Measurements from ENCODE around the gene ACAP1.
"Not testable (repeated sequence)": the region's sequence is repeated elsewhere in the genome, so short reads cannot be mapped to it uniquely, and the experiment has no call there.

Gene ACAP1

GRCh38 chr17:7329997-7330637 is 6.2 kb upstream of the ACAP1 start:
- DNase-seq = peak; percentile 95

- DNase-seq = no peak
Measured at GRCh38 chr17:7330638-7331015, 5.7 kb upstream of the ACAP1 start.

GRCh38 chr17:7332111-7332510 is 4.2 kb upstream of the ACAP1 start:
- peak; percentile 53 for DNase-seq

GRCh38 chr17:7332600-7333069 is 3.7 kb upstream of the ACAP1 start:
- peak; percentile 93 for DNase-seq

- no peak for DNase-seq
Measured at GRCh38 chr17:7334938-7335538, 1.3 kb upstream of the ACAP1 start.

GRCh38 chr17:7335765-7336164 is 564 bp upstream of the ACAP1 start:
- DNase-seq = not testable (repeated sequence)

GRCh38 chr17:7337600-7337999 is 1.3 kb downstream of the ACAP1 start:
- DNase-seq = not testable (repeated sequence)

- DNase-seq = no peak
Measured at GRCh38 chr17:7340179-7340578, 3.9 kb downstream of the ACAP1 start.

GRCh38 chr17:7341842-7342241 is 5.5 kb downstream of the ACAP1 start:
- no peak for DNase-seq

- no peak for DNase-seq
Measured at GRCh38 chr17:7343250-7343649, 6.9 kb downstream of the ACAP1 start.

GRCh38 chr17:7346761-7347614 is 10.7 kb downstream of the ACAP1 start:
- DNase-seq = no peak

- DNase-seq = no peak
Measured at GRCh38 chr17:7347630-7348477, 11.5 kb downstream of the ACAP1 start.

GRCh38 chr17:7348478-7349242 is 12.3 kb downstream of the ACAP1 start:
- no peak for DNase-seq

- peak; percentile 80 for DNase-seq
Measured at GRCh38 chr17:7351665-7352502, 15.6 kb downstream of the ACAP1 start, which contains the start of gene KCTD11. Gene KCTD11, plus strand, starts transcription at chr17:7352162.

- DNase-seq = no peak
Measured at GRCh38 chr17:7352503-7352889, 16.2 kb downstream of the ACAP1 start.

GRCh38 chr17:7352910-7353635 is 16.7 kb downstream of the ACAP1 start:
- no peak for DNase-seq

- DNase-seq = no peak
Measured at GRCh38 chr17:7354262-7354843, 18.0 kb downstream of the ACAP1 start.

GRCh38 chr17:7355053-7355452 is 18.7 kb downstream of the ACAP1 start, which contains the start of gene TMEM95:
Gene TMEM95, plus strand, starts transcription at chr17:7355156. Its CDS starts 49 bp downstream, at chr17:7355205.
- no peak for DNase-seq

- DNase-seq = no peak
Measured at GRCh38 chr17:7355573-7355972, 19.2 kb downstream of the ACAP1 start.

- peak; percentile 90 for DNase-seq
Measured at GRCh38 chr17:7356072-7356549, 19.8 kb downstream of the ACAP1 start.
